Activated CD8-positive, alpha-beta T cell treated with anti-CD3 and anti-CD28 coated beads for 36 hours (primary cell): ENCODE measurements around the gene VAMP1. TPM values are rescaled to one million over a fixed set of nuclear protein-coding genes. Genes with fewer than 3 reads are reported as not detected.
"Not testable (repeated sequence)": the region's sequence is repeated elsewhere in the genome, so short reads cannot be mapped to it uniquely, and the experiment has no call there.

Experiments used
- ATAC-seq: fragments of 200-7000 bp; cut with Tn5 transposase; one replicate; pipeline ENCODE4 v1.10.0; 2021; ENCODE audit warnings: mild to moderate bottlenecking, moderate library complexity
- CTCF ChIA-PET: fragments of 350-600 bp; sonication (Branson Sonifier 250); formaldehyde crosslinking; loops from one replicate; lab custom pipeline; 2021; ENCODE audit warnings: antibody characterized with exemption; lab: Charles Lee
- POLR2A ChIA-PET: fragments of 350-600 bp; sonication (Branson Sonifier 250); formaldehyde crosslinking; loops from one replicate; lab custom pipeline; 2021; ENCODE audit warnings: antibody characterized with exemption; lab: Charles Lee
- DNase-seq: peaks from one replicate; pipeline ENCODE4 v3.0.0-alpha.2; 2020
- H3K27ac Mint-ChIP-seq: one replicate; pipeline ENCODE4 v1.8.0; 2021; ENCODE audit warnings: mild to moderate bottlenecking, mixed read lengths
- H3K27me3 Mint-ChIP-seq: one replicate; pipeline ENCODE4 v1.8.0; 2021; ENCODE audit warnings: mixed read lengths
- H3K36me3 Mint-ChIP-seq: one replicate; pipeline ENCODE4 v1.8.0; 2021; ENCODE audit warnings: low read depth, mixed read lengths
- H3K4me1 Mint-ChIP-seq: one replicate; pipeline ENCODE4 v1.8.0; 2021; ENCODE audit warnings: low read depth, mixed read lengths
- H3K4me3 Mint-ChIP-seq: one replicate; pipeline ENCODE4 v1.8.0; 2021; ENCODE audit warnings: mild to moderate bottlenecking, moderate library complexity, mixed read lengths
- H3K9me3 Mint-ChIP-seq: one replicate; pipeline ENCODE4 v1.8.0; 2021; ENCODE audit warnings: mixed read lengths
- intact Hi-C: fragments of 100-400 bp; cut with micrococcal nuclease; formaldehyde crosslinking; loops from one replicate; pipeline ENCODE4 v1.10.0; 2022
- total RNA-seq, 2 experiments: library from RNA; stranded (reverse); gene quantifications; one replicate each; pipeline ENCODE4 v1.2.3, GENCODE V29; 2021
- TF ChIP-seq, protein P1 (sequence below): fragments of 200-600 bp; IDR thresholded peaks from one replicate; pipeline ENCODE4 v1.8.0; 2022; ENCODE audit warnings: antibody characterized with exemption, mild to moderate bottlenecking

VAMP1 gene
- total RNA-seq, 2 experiments from 2014 or later, result 50.0 to 51.2 TPM

DNA sequence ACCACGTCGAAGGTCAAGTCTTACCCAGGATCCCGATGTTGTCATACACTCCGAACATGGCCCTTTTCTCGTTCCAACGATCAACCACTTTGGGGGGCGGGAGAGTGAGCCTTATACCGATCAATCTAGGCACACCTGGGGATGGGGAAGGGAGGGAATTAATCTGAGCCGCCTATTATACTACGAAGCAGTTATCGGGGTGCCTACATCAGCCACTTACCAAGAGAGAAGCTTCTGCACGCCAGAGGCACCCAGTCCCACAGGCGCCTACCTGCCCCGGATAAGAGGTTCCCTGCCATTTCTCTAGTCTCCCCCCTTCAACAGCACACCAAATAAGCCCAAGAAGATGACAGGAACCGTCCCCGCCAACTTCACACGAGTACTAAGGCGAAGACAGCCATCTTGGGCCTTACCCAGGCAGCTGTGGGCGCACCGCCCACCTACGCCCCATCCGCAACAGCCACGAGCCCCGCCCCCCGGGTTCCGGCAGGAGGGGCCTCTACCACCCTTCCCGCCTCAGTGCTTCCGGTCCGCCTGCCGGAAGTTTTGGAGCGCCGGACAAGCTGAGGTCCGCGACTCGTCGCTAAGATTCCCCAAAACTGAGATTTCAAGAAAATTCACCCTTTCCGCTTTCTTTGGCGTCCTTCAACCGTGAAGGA, 22.5 kb upstream of the VAMP1 start, which contains the start of gene MRPL51:
Gene MRPL51 (minus strand): TSS at position 425 of the 659 bp plus-strand sequence. CDS start 126 bp downstream, at position 299.
- DNase-seq (peak; percentile 97), ATAC-seq (peak; percentile 73)
- no peaks in the 10 kb centered on the region for H3K27me3 Mint-ChIP-seq
- POLR2A ChIA-PET, result interaction anchor here (0.7 to 2.5 kb wide), 24 partner anchors 9 to 172 kb away, joined by 3 to 22 read pairs (median 4); partner anchors contain the start of genes TAPBPL and VAMP1
- H3K4me3 Mint-ChIP-seq, result peak within 1 kb of the TSS; percentile 99
- TF ChIP-seq, protein P1, sequence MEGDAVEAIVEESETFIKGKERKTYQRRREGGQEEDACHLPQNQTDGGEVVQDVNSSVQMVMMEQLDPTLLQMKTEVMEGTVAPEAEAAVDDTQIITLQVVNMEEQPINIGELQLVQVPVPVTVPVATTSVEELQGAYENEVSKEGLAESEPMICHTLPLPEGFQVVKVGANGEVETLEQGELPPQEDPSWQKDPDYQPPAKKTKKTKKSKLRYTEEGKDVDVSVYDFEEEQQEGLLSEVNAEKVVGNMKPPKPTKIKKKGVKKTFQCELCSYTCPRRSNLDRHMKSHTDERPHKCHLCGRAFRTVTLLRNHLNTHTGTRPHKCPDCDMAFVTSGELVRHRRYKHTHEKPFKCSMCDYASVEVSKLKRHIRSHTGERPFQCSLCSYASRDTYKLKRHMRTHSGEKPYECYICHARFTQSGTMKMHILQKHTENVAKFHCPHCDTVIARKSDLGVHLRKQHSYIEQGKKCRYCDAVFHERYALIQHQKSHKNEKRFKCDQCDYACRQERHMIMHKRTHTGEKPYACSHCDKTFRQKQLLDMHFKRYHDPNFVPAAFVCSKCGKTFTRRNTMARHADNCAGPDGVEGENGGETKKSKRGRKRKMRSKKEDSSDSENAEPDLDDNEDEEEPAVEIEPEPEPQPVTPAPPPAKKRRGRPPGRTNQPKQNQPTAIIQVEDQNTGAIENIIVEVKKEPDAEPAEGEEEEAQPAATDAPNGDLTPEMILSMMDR, result no peak
- peaks cover 31% of the 10 kb centered on the region for H3K4me1 Mint-ChIP-seq
- intact Hi-C loops, result loop anchor here (2.0 to 5.0 kb wide), 2 partner anchors 39 to 66 kb away; partner anchors contain the start of gene GAPDH
- H3K9me3 Mint-ChIP-seq, result no peaks in the 10 kb centered on the region
- CTCF ChIA-PET, result interaction anchor here (0.9 to 3.2 kb wide), 8 partner anchors 22 to 193 kb away, joined by 3 to 16 read pairs (median 6); partner anchors contain the start of gene VAMP1
- peaks cover 45% of the 10 kb centered on the region for H3K36me3 Mint-ChIP-seq
- H3K27ac Mint-ChIP-seq, result peak within 1 kb of the TSS; percentile 99

DNA sequence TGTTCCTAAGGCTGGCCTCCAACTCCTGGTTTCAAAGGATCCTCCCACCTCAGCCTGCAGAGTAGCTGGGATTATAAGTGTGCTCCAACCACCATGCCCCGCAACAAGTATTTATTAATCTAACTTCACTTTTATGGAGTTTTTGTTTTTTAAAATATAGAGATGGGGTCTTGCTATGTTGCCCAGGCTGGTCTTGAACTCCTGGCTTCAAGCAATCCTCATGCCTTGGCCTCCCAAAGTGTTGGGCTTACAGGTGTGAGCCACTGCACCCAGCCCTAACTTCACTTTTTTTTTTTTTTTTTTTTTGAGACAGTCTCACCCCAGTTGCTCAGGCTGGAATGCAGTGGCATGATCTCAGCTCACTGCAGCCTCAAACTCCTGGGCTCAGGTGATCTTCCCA, 20.2 kb upstream of the VAMP1 start:
- not testable (repeated sequence) for ATAC-seq, DNase-seq, H3K27me3 Mint-ChIP-seq, H3K9me3 Mint-ChIP-seq, H3K4me3 Mint-ChIP-seq, H3K27ac Mint-ChIP-seq
- H3K4me1 Mint-ChIP-seq, result peaks cover 16% of the 10 kb centered on the region
- intact Hi-C loops, result loop anchor here (5.0 kb wide), 1 partner anchor 42 kb away; the partner anchor contains the start of gene GAPDH
- ChIA-PET CTCF (interaction anchor here (0.8 to 3.2 kb wide), 5 partner anchors 18 to 73 kb away, joined by 3 to 16 read pairs (median 3); no protein-coding TSS in a partner anchor), POLR2A (interaction anchor here (0.7 kb wide), 1 partner anchor 27 kb away, joined by 4 read pairs; no protein-coding TSS in a partner anchor)
- H3K36me3 Mint-ChIP-seq, result peaks cover 30% of the 10 kb centered on the region

DNA sequence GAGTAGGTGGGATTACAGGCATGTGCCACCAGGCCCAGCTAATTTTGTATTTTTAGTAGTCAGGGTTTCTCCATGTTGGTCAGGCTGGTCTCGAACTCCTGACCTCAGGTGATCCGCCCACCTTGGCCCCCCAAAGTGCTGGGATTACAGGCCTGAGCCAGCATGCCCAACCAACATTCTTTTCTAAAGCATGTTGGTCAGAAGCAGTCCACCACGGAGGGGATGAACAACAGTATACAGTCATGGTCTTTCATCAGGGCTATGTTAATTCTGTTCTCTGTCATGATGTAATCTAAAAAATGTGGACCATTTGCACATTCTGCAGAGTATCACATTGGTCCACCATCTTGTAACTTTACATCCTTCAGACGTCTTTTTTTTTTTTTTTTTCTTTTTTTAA, 19.0 kb upstream of the VAMP1 start:
- CTCF ChIA-PET, result interaction anchor here (0.7 to 2.0 kb wide), 2 partner anchors 10 to 19 kb away, joined by 3 to 6 read pairs; partner anchors contain the start of gene VAMP1
- POLR2A ChIA-PET, result interaction anchor here (1.3 to 1.7 kb wide), 2 partner anchors 19 to 49 kb away, joined by 4 read pairs; partner anchors contain the start of gene VAMP1

DNA sequence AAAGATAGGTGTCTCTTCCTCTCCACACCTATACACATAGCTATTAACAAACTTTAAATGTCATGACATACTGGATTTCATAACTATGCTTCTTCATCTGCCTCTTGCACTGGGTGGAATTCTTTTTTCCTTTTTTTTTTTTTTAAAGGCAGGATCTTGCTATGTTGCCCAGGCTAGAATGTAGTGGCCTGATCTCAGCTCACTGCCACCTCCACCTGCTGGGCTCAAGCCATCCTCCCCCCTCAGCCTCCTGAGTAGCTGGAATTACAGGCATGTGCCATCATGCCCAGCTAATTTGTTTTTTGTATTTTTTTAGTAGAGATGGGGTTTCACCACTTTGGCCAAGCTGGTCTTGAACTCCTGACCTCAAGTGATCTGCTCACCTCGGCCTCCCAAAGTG, 17.8 kb upstream of the VAMP1 start:
- no peaks in the 10 kb centered on the region for H3K9me3 Mint-ChIP-seq
- no peaks in the 10 kb centered on the region for H3K27me3 Mint-ChIP-seq
- TF ChIP-seq, protein P1, result no peak
- H3K4me1 Mint-ChIP-seq, result peaks cover 8% of the 10 kb centered on the region
- intact Hi-C loops, result no loop called here
- peaks cover 16% of the 10 kb centered on the region for H3K36me3 Mint-ChIP-seq
- ChIA-PET CTCF (interaction anchor here (0.7 to 3.0 kb wide), 4 partner anchors 18 to 75 kb away, joined by 3 to 10 read pairs (median 5); partner anchors contain the start of gene VAMP1), POLR2A (interaction anchor here (0.7 to 1.7 kb wide), 2 partner anchors 18 to 25 kb away, joined by 4 read pairs; partner anchors contain the start of gene VAMP1)
- no peak overlapping the region for H3K4me3 Mint-ChIP-seq
- DNase-seq (no peak), ATAC-seq (no peak)
- H3K27ac Mint-ChIP-seq, result no peak overlapping the region

More for the DNA sequence above, 19.0 kb upstream of the VAMP1 start:
- H3K36me3 Mint-ChIP-seq, result peaks cover 18% of the 10 kb centered on the region
- no peak overlapping the region for H3K27ac Mint-ChIP-seq
- ATAC-seq (no peak), DNase-seq (no peak)
- TF ChIP-seq, protein P1, result no peak
- H3K4me1 Mint-ChIP-seq, result peaks cover 8% of the 10 kb centered on the region
- intact Hi-C loops, result no loop called here
- H3K9me3 Mint-ChIP-seq, result no peaks in the 10 kb centered on the region
- no peaks in the 10 kb centered on the region for H3K27me3 Mint-ChIP-seq
- H3K4me3 Mint-ChIP-seq, result no peak overlapping the region

DNA sequence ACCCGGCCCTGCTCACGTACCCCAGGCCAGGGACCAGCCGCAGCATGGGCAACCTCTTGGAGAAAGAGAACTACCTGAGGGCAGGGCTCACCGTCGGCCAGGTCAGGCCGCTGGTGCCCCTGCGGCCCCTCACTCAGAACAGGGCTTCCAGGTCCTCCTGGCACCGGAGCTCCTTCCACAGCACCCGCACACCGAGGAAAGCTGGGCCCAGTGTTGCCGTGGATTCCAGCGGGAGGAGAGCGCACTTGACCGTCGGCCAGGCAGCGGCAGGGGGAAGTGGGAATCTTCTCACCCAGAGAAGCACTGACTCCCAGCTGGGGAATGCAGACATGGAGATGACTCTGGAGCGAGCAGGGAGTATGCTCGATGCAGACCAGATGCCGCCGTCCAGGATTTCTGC, 7.9 kb upstream of the VAMP1 start:
- ChIA-PET CTCF (interaction anchor here (0.9 to 1.6 kb wide), 3 partner anchors 9 to 61 kb away, joined by 3 to 4 read pairs (median 3); no protein-coding TSS in a partner anchor), POLR2A (interaction anchor here (0.8 to 1.4 kb wide), 2 partner anchors 8 to 14 kb away, joined by 3 to 5 read pairs; no protein-coding TSS in a partner anchor)
- H3K27me3 Mint-ChIP-seq, result no peaks in the 10 kb centered on the region
- H3K4me1 Mint-ChIP-seq, result no peaks in the 10 kb centered on the region
- H3K4me3 Mint-ChIP-seq, result no peak overlapping the region
- H3K9me3 Mint-ChIP-seq, result no peaks in the 10 kb centered on the region
- H3K36me3 Mint-ChIP-seq, result no peaks in the 10 kb centered on the region
- intact Hi-C loops, result no loop called here
- TF ChIP-seq, protein P1, result no peak
- no peak for ATAC-seq
- no peak overlapping the region for H3K27ac Mint-ChIP-seq
- no peak for DNase-seq

DNA sequence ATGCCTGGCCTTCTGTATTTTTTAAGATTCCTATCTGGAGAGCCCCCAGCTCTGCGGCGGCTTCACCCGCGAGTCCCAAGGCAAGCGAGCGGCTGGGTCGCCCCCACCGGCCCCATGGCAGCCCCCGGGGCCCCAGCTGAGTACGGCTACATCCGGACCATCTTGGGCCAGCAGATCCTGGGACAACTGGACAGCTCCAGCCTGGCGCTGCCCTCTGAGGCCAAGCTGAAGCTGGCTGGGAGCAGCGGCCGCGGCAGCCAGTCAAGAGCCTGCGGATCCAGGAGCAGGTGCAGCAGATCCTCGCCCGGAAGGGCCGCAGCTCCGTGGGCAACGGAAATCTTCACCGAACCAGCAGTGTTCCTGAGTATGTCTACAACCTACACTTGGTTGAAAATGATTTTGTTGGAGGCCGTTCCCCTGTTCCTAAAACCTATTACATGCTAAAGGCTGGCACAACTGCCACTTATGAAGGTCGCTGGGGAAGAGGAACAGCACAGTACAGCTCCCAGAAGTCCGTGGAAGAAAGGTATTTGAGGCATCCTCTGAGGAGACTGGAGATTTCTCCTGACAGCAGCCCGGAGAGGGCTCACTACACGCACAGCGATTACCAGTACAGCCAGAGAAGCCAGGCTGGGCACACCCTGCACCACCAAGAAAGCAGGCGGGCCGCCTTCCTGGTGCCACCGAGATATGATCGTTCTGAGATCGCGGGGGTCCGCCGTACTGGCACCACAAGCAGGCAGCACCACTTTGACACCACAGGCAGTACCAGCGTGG, 7.3 kb upstream of the VAMP1 start:
- H3K36me3 Mint-ChIP-seq, H3K27me3 Mint-ChIP-seq, H3K4me1 Mint-ChIP-seq, ATAC-seq, H3K9me3 Mint-ChIP-seq, H3K27ac Mint-ChIP-seq, intact Hi-C loops, DNase-seq, H3K4me3 Mint-ChIP-seq: not testable (repeated sequence)
- ChIA-PET POLR2A (interaction anchor here (1.4 kb wide), 1 partner anchor 9 kb away, joined by 5 read pairs; no protein-coding TSS in a partner anchor), CTCF (interaction anchor here (1.5 to 1.6 kb wide), 2 partner anchors 9 to 61 kb away, joined by 3 to 4 read pairs; no protein-coding TSS in a partner anchor)
